Panc1 (cell line): ENCODE measurements around the gene ARHGEF28. TPM values are rescaled to one million over a fixed set of nuclear protein-coding genes. Genes with fewer than 3 reads are reported as not detected.

ENCODE experiments used
- ATAC-seq: fragments of 200-7000 bp; cut with Tn5 transposase; 2 replicates; pipeline ENCODE4 v1.9.1; 2020; ENCODE audit warnings: mild to moderate bottlenecking, moderate library complexity
- BruUV-seq: library from RNA; stranded (reverse); fragments of 400-500 nt; replicated peaks from 2 replicates; lab custom pipeline; 2021; lab: Mats Ljungman, UMichigan
- CTCF ChIA-PET: fragments of 300-600 bp; sonication (Branson Sonifier 250); formaldehyde crosslinking; loops from one replicate; lab custom pipeline; 2022; ENCODE audit warnings: antibody characterized with exemption; lab: Charles Lee
- POLR2A ChIA-PET: fragments of 300-600 bp; sonication (Branson Sonifier 250); formaldehyde crosslinking; loops from one replicate; lab custom pipeline; 2022; ENCODE audit warnings: antibody characterized with exemption; lab: Charles Lee
- DNase-seq: peaks from one replicate; pipeline ENCODE4 v3.0.0-alpha.2; 2010; ENCODE audit warnings: low read depth, low spot score
- H3K27ac ChIP-seq: 2 replicates; pipeline ENCODE4 v1.5.1; 2011; ENCODE audit warnings: mild to moderate bottlenecking, low read length, inconsistent platforms
- H3K27me3 ChIP-seq: fragments of 200-500 bp; sonication (Bioruptor generic); 2 replicates; pipeline ENCODE4 v1.6.0; 2014; ENCODE audit warnings: low read length, inconsistent platforms; ENCODE audit not compliant: control insufficient read depth, insufficient read depth
- H3K36me3 ChIP-seq: fragments of 200-500 bp; sonication (Bioruptor generic); 2 replicates; pipeline ENCODE4 v1.5.1; 2014; ENCODE audit warnings: inconsistent platforms, mild to moderate bottlenecking, low read length, moderate library complexity; ENCODE audit not compliant: control insufficient read depth, insufficient read depth
- H3K4me1 ChIP-seq: 2 replicates; pipeline ENCODE4 v1.5.1; 2011; ENCODE audit warnings: inconsistent platforms, mild to moderate bottlenecking, low read length, moderate library complexity; ENCODE audit not compliant: control insufficient read depth, insufficient read depth
- H3K4me3 ChIP-seq, 2 experiments: 2 replicates each; pipeline ENCODE4 v1.5.1; 2011 to 2012; ENCODE audit warnings: low read depth in 2 of 2, low read length in 2 of 2, mild to moderate bottlenecking in 2 of 2, inconsistent platforms in 1 of 2, moderate library complexity in 1 of 2
- H3K9me3 ChIP-seq: fragments of 200-500 bp; sonication (Bioruptor generic); 2 replicates; pipeline ENCODE4 v1.5.1; 2014; ENCODE audit warnings: low read depth, mild to moderate bottlenecking, inconsistent platforms, low read length, moderate library complexity; ENCODE audit not compliant: control insufficient read depth, insufficient read depth
- CTCF ChIP-seq: fragments of 450-650 bp; IDR thresholded peaks from 2 replicates; pipeline ENCODE4 v1.5.1; 2017; ENCODE audit warnings: mild to moderate bottlenecking
- POLR2AphosphoS5 ChIP-seq: IDR thresholded peaks from 2 replicates; pipeline ENCODE4 v1.6.1; 2012; ENCODE audit warnings: mild to moderate bottlenecking, low read depth, low read length, moderate library complexity
- SIN3A ChIP-seq: IDR thresholded peaks from 2 replicates; pipeline ENCODE4 v1.6.1; 2012; ENCODE audit warnings: low read depth, mild to moderate bottlenecking, low read length, moderate library complexity, borderline replicate concordance; ENCODE audit not compliant: insufficient read depth
- TCF7L2 ChIP-seq: IDR thresholded peaks from 2 replicates; pipeline ENCODE4 v1.6.1; 2011; ENCODE audit warnings: mild to moderate bottlenecking, low read depth, low read length, inconsistent platforms
- in situ Hi-C: cut with HindIII; loops from 2 replicates; pipeline ENCODE4 v1.10.0; 2016; ENCODE audit warnings: low sequenced_read_pairs, low pct_unique_long_range_greater_than_20kb
- intact Hi-C: fragments of 100-400 bp; cut with micrococcal nuclease; formaldehyde crosslinking; loops from one replicate; pipeline ENCODE4 v1.10.0; 2022; ENCODE audit not compliant: unreplicated experiment
- total RNA-seq: library from RNA; stranded (reverse); gene quantifications from one replicate; pipeline ENCODE4 v1.2.1, GENCODE V29; 2021; ENCODE audit not compliant: unreplicated experiment
- TF ChIP-seq, protein P1 (sequence below), 2 experiments: IDR thresholded peaks; 2 replicates each; pipeline ENCODE4 v1.6.1; 2011 to 2012; ENCODE audit warnings: low read depth in 2 of 2, control low read depth in 1 of 2, low read length in 1 of 2, mild to moderate bottlenecking in 1 of 2, moderate library complexity in 1 of 2; ENCODE audit not compliant: insufficient read depth in 1 of 2

Gene ARHGEF28
- total RNA-seq, 1 experiment from 2014 or later: 34.8 TPM

DNA sequence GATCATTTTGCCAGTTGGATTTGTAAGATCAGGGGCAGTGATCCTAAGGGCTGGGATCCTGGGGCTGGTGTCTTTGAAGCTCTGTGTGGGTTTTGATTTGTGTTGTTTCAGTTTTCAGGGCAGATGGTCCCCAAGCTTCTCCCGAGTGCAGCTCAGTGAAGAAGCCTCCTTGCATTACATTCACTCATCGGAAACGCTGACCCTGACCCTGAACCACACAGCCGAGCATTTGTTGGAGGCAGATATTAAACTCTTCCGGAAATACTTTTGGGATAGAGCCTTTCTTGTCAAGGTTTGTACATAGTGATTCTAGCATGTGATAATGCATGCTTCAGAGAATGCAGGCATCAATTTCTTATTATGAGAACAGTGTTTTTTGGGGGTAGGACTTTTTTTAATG, 150.4 kb downstream of the ARHGEF28 start:
- CTCF ChIA-PET: no interaction called here

GRCh38 chr5:73777192-73777591, 151.2 kb downstream of the ARHGEF28 start:
- DNase-seq (no peak), ATAC-seq (no peak)
- intact Hi-C loops: no loop called here
- ChIA-PET CTCF (interaction anchor here (0.5 kb wide), 1 partner anchor 13 kb away, joined by 6 read pairs; no protein-coding TSS in a partner anchor), POLR2A (no interaction called here)
- Histone ChIP-seq H3K4me3 (no peak overlapping the region), H3K27me3 (no peaks in the 10 kb centered on the region), H3K4me1 (no peaks in the 10 kb centered on the region), H3K9me3 (no peaks in the 10 kb centered on the region), H3K27ac (no peak overlapping the region), H3K36me3 (no peaks in the 10 kb centered on the region)
- no TSS peak for BruUV-seq
- TF ChIP-seq TCF7L2 (no peak), CTCF (no peak), POLR2AphosphoS5 (no peak), SIN3A (no peak)
- TF ChIP-seq, protein P1, sequence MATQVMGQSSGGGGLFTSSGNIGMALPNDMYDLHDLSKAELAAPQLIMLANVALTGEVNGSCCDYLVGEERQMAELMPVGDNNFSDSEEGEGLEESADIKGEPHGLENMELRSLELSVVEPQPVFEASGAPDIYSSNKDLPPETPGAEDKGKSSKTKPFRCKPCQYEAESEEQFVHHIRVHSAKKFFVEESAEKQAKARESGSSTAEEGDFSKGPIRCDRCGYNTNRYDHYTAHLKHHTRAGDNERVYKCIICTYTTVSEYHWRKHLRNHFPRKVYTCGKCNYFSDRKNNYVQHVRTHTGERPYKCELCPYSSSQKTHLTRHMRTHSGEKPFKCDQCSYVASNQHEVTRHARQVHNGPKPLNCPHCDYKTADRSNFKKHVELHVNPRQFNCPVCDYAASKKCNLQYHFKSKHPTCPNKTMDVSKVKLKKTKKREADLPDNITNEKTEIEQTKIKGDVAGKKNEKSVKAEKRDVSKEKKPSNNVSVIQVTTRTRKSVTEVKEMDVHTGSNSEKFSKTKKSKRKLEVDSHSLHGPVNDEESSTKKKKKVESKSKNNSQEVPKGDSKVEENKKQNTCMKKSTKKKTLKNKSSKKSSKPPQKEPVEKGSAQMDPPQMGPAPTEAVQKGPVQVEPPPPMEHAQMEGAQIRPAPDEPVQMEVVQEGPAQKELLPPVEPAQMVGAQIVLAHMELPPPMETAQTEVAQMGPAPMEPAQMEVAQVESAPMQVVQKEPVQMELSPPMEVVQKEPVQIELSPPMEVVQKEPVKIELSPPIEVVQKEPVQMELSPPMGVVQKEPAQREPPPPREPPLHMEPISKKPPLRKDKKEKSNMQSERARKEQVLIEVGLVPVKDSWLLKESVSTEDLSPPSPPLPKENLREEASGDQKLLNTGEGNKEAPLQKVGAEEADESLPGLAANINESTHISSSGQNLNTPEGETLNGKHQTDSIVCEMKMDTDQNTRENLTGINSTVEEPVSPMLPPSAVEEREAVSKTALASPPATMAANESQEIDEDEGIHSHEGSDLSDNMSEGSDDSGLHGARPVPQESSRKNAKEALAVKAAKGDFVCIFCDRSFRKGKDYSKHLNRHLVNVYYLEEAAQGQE (IDR thresholded peaks at IDR 0.05; ENCODE audit: insufficient read depth in 1 of 2, low read depth in 2 of 2, low read length in 1 of 2): no peak
- in situ Hi-C loops: no loop called here

More for the DNA sequence above, 150.4 kb downstream of the ARHGEF28 start:
- no peak overlapping the region for H3K27ac ChIP-seq
- H3K4me1 ChIP-seq: no peaks in the 10 kb centered on the region
- BruUV-seq: no TSS peak
- no peaks in the 10 kb centered on the region for H3K36me3 ChIP-seq
- intact Hi-C loops: no loop called here
- no peaks in the 10 kb centered on the region for H3K27me3 ChIP-seq
- H3K9me3 ChIP-seq: no peaks in the 10 kb centered on the region
- TF ChIP-seq, protein P1 (IDR thresholded peaks at IDR 0.05; ENCODE audit: insufficient read depth in 1 of 2, low read depth in 2 of 2, low read length in 1 of 2): no peak
- no peak for TF ChIP-seq POLR2AphosphoS5
- TF ChIP-seq TCF7L2: no peak
- TF ChIP-seq SIN3A: no peak
- no peak for TF ChIP-seq CTCF
- DNase-seq (no peak), ATAC-seq (no peak)
- no peak overlapping the region for H3K4me3 ChIP-seq
- in situ Hi-C loops: no loop called here
- POLR2A ChIA-PET: no interaction called here
